Bronchial epithelial cell (primary cell): ENCODE measurements around the gene MAFG. TPM values are rescaled to one million over a fixed set of nuclear protein-coding genes. Genes with fewer than 3 reads are reported as not detected.

Experiments used
- DNase-seq: peaks from one replicate; pipeline ENCODE4 v3.0.0-alpha.2; 2010; ENCODE audit warnings: low read depth
- FAIRE-seq: peaks from 2 replicates; lab custom pipeline; 2011; peaks lifted over from hg19 to GRCh38; lab: Jason Lieb, UNC
- H3K27me3 ChIP-seq: 2 replicates; pipeline ENCODE4 v1.5.1; 2011; ENCODE audit warnings: low read length; ENCODE audit not compliant: control insufficient read depth, insufficient read depth
- H3K36me3 ChIP-seq: 2 replicates; pipeline ENCODE4 v1.5.1; 2011; ENCODE audit warnings: low read length; ENCODE audit not compliant: control insufficient read depth, insufficient read depth
- H3K4me3 ChIP-seq: 2 replicates; pipeline ENCODE4 v1.5.1; 2011; ENCODE audit warnings: mild to moderate bottlenecking, low read depth, low read length, control low read depth
- total RNA-seq: library from RNA; depleted of rRNA; stranded (reverse); fragments of >200 nt; gene quantifications from 2 replicates; pipeline ENCODE4 v1.2.1, GENCODE V29; 2014
- TF ChIP-seq, protein P1 (sequence below): IDR thresholded peaks from 2 replicates; pipeline ENCODE4 v1.5.1; 2011; ENCODE audit warnings: mild to moderate bottlenecking, moderate library complexity, low read length, control low read depth, inconsistent platforms; ENCODE audit not compliant: insufficient read depth, severe bottlenecking

MAFG gene
- total RNA-seq, 1 donor from 2014 or later = 16.8 TPM

DNA sequence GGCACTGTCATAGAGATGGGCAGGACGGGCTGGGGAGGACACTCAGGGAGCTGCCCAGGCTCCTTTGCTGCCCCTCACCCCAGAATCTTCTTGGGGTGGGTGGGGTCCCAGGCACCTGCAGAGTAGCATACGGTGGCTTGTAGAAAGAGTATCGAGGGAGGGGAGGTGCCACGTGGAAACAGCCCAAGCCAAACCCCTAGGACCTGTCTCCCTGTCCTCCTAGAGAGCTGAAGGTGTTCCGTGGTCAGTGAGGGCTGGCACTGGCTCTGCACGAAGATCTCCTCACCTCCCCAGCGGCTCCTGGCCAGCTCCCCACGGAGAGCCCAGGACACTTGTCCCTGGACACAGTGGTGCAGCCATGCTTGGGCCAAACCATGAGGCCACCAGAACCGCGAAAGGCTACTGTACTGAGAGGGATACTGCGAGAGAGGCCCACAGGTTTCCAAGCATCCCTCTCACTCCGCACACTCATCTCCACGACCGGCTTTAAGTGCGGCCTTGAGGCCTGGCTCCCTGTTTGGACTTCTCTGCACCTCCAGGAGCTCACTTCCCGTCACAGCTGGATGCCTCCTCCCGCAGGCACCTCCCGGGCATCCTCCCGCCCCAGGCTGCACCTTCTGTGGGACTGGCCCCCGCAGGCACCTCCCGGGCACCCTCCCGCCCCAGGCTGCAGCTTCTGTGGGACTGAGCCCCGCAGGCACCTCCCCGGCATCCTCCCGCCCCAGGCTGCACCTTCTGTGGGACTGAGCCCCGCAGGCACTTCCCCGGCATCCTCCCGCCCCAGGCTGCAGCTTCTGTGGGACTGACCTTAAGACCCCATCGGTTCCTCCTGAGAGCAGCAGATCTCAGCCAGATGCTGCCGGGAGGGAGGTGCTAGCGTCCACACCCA lies 2.0 kb upstream of the MAFG start:
- peaks cover 2% of the 10 kb centered on the region for H3K36me3 ChIP-seq
- no peak for DNase-seq
- no peak for FAIRE-seq
- no peak overlapping the region for H3K4me3 ChIP-seq
- H3K27me3 ChIP-seq = no peaks in the 10 kb centered on the region
- TF ChIP-seq, protein P1, sequence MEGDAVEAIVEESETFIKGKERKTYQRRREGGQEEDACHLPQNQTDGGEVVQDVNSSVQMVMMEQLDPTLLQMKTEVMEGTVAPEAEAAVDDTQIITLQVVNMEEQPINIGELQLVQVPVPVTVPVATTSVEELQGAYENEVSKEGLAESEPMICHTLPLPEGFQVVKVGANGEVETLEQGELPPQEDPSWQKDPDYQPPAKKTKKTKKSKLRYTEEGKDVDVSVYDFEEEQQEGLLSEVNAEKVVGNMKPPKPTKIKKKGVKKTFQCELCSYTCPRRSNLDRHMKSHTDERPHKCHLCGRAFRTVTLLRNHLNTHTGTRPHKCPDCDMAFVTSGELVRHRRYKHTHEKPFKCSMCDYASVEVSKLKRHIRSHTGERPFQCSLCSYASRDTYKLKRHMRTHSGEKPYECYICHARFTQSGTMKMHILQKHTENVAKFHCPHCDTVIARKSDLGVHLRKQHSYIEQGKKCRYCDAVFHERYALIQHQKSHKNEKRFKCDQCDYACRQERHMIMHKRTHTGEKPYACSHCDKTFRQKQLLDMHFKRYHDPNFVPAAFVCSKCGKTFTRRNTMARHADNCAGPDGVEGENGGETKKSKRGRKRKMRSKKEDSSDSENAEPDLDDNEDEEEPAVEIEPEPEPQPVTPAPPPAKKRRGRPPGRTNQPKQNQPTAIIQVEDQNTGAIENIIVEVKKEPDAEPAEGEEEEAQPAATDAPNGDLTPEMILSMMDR = no peak

DNA sequence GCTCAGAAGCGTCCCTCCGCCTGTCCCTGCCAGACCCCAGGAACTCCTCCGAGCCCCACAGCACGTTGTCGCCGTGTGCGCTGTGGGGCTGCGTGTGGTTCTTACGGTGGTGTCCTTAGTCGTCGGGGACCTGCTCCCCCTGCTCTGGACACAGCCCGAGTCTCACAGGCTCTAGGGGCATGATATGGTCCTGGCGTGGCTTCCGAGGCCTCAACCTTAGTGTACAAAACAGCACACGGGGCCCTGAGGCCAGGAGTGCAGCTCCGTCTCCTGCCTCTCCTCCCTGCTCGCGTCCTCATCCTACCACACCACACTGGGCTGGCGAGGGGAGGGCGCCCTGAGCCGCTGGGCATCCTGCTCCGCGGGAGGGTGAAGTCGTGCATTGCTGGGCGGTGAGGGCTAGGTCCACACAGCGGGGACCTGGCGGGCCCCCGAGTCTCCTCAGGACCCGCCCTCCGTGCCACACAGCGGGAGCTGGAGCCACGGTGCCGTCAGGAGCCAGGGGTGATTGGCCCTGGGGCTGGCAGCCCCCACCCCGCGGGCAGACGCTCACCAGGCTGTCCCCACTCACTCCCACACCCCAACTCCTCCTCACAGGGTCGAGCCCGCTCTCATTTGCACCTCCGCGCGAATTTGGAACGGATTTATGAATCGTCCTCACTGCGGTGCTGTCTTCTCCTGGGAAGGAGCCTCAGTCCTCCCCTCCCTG lies 1.2 kb upstream of the MAFG start:
- TF ChIP-seq, protein P1 = no peak
- Histone ChIP-seq H3K4me3 (peak overlapping the region; percentile 72), H3K27me3 (no peaks in the 10 kb centered on the region), H3K36me3 (no peaks in the 10 kb centered on the region)
- no peak for FAIRE-seq
- DNase-seq = no peak

DNA sequence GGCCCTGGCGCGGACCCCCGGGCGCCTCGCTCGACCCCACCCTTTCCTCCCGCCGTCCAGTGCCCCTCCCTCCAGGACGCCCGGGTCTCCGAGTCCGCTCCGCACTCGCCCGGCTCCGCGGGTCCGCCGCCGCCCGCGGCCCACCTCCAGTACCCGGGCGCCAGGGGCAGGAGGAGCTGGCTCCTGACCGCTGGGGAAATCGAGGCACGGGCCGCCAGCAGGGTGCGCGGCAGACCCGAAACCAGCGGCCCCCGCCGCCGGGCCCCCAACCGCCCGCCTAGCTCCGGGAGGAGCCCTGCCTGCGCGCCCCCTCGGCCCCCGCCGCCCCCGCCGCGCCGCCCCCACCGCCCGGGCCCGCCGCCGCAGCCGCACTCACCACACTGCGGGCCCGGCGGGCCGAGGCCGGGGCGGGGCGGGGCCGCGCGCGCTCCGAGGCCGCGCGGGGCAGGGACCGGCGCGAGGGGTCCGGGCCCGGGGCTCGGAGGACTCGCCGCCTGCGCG lies 333 bp downstream of the MAFG start:
- DNase-seq (no peak), FAIRE-seq (no peak)
- TF ChIP-seq, protein P1 = no peak
- Histone ChIP-seq H3K4me3 (peak overlapping the region; percentile 72), H3K27me3 (no peaks in the 10 kb centered on the region), H3K36me3 (peaks cover 1% of the 10 kb centered on the region)

DNA sequence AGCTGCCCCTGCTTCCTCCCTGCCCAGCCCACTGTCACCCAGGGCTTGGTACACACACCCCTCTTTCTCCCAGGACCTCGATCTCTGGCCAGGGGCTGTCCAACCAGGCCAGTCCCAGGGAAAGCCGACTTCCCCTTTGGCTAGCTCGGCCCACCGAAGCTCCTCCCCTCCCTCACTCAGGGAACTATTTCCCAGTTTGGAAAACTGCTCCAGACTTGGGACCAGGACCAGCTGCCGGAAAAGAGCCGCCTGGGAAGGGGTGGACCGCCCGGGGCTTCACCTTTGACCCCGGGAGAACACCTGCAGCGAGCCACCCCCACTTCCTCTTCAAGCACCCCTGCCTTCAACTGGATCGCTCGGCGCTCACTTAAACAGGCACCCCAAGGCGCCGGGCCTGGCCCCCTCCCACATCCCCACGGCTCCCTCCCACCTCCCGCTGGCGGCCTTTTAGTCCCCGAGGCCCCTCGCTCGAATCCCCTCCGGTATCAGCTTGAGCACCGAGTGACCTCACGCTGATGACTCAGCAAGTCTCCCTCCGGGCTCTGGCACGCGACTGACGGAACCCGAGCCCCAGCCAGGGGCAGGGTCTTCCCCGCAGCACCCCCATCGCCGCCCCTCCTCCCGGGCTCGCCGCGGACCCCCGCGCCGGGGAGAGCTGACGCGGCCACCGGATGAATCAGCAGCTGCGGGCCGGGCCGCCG lies 934 bp downstream of the MAFG start:
- DNase-seq = peak; percentile 40
- TF ChIP-seq, protein P1 = no peak
- Histone ChIP-seq H3K36me3 (peaks cover 5% of the 10 kb centered on the region), H3K27me3 (no peaks in the 10 kb centered on the region), H3K4me3 (peak overlapping the region; percentile 72)
- FAIRE-seq = no peak

DNA sequence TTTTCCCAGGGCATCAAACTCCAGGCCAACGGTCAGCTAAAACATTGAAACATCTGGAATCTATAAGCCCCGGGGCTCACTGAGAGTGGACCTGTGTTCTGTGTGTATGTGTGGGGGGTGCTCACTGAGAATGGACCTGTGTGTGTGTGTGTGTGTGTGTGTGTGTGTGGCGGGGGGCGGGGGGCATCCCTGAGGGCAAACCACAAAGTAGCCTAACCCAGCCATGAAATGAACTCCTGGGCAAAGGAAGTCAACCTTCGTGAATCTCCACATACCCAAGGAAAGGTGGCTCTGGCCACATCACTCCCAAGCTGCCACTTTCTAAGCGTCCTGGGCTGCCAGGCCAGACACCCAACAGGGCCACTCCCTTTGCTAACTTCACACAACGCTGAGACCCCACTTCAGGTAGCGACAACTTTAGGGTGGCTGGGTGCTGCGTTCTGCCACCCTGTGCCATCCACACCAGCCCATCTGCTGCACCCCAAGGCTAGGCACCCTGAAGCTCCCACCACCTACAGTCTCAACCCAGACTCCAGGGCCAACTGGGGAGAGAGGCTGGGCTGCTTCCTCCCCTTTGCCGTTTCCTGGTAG lies 1.6 kb downstream of the MAFG start:
- TF ChIP-seq, protein P1 = no peak
- DNase-seq (no peak), FAIRE-seq (no peak)
- H3K36me3 ChIP-seq = peaks cover 8% of the 10 kb centered on the region
- no peaks in the 10 kb centered on the region for H3K27me3 ChIP-seq
- H3K4me3 ChIP-seq = peak overlapping the region; percentile 72
